Measurements from ENCODE around the gene AFF3. TPM values are rescaled to one million over a fixed set of nuclear protein-coding genes. Genes with fewer than 3 reads are reported as not detected.

The AFF3 gene
- total RNA-seq, 1 experiment from 2014 or later: 0.61 TPM

DNA sequence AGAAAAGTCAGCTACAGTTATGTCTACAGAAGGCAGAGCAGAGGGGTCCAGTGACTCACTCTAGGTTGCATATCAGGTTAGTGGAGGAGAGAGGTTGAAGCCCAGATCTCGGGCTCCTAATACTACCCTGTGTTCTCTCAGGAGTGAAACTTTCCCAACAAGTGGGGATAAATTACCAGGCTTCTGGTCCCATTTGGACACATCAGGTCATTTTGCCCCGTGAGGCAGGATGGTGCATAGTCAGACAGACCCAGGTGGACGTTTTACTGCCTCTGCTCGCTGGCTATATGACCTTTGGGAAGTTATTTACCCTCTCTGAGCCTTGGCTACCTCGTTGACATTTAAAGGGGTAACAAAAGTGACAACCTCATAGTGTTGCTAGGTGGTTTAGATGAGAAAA is 524.6 kb downstream of the AFF3 start:
- 0 out of 2 replicates have a peak, but pooled peaks cover 5% of the 10 kb centered on the region for H3K27me3 ChIP-seq (ENCODE audit: insufficient read depth, low read length)
- intact Hi-C loops (cut with micrococcal nuclease): no loop called here
- H3K9me3 ChIP-seq (ENCODE audit: control insufficient read depth in 1 of 2, insufficient read depth in 1 of 2, low read depth in 1 of 2, low read length in 2 of 2): no peaks in the 10 kb centered on the region
- ATAC-seq (no peak), DNase-seq (ENCODE audit: low read depth, low spot score) (no peak)
- ChIA-PET RAD21 (ENCODE audit: low non-redundant PET in 1 of 2, low total read pairs in 2 of 2, uncharacterized antibody in 2 of 2, unreplicated experiment in 2 of 2) (no interaction called here), CTCF (no interaction called here), POLR2A (no interaction called here)
- BruUV-seq (replicated peaks): no TSS peak
- no peak for TF ChIP-seq EZH2 (IDR thresholded peaks at IDR 0.05)
- TF ChIP-seq JUND (IDR thresholded peaks at IDR 0.05): no peak
- TF ChIP-seq, protein P1, sequence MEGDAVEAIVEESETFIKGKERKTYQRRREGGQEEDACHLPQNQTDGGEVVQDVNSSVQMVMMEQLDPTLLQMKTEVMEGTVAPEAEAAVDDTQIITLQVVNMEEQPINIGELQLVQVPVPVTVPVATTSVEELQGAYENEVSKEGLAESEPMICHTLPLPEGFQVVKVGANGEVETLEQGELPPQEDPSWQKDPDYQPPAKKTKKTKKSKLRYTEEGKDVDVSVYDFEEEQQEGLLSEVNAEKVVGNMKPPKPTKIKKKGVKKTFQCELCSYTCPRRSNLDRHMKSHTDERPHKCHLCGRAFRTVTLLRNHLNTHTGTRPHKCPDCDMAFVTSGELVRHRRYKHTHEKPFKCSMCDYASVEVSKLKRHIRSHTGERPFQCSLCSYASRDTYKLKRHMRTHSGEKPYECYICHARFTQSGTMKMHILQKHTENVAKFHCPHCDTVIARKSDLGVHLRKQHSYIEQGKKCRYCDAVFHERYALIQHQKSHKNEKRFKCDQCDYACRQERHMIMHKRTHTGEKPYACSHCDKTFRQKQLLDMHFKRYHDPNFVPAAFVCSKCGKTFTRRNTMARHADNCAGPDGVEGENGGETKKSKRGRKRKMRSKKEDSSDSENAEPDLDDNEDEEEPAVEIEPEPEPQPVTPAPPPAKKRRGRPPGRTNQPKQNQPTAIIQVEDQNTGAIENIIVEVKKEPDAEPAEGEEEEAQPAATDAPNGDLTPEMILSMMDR (IDR thresholded peaks at IDR 0.05 in 2 of 3, conservative IDR thresholded peaks at IDR 0.05 in 1 of 3; ENCODE audit: borderline replicate concordance in 1 of 3, insufficient read depth in 1 of 3, low read depth in 2 of 3, low read length in 2 of 3): no peak
- TF ChIP-seq, protein P2, sequence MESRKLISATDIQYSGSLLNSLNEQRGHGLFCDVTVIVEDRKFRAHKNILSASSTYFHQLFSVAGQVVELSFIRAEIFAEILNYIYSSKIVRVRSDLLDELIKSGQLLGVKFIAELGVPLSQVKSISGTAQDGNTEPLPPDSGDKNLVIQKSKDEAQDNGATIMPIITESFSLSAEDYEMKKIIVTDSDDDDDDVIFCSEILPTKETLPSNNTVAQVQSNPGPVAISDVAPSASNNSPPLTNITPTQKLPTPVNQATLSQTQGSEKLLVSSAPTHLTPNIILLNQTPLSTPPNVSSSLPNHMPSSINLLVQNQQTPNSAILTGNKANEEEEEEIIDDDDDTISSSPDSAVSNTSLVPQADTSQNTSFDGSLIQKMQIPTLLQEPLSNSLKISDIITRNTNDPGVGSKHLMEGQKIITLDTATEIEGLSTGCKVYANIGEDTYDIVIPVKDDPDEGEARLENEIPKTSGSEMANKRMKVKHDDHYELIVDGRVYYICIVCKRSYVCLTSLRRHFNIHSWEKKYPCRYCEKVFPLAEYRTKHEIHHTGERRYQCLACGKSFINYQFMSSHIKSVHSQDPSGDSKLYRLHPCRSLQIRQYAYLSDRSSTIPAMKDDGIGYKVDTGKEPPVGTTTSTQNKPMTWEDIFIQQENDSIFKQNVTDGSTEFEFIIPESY (IDR thresholded peaks at IDR 0.05; ENCODE audit: extremely low read depth, insufficient replicate concordance, low read length): no peak
- TF ChIP-seq, protein P3, sequence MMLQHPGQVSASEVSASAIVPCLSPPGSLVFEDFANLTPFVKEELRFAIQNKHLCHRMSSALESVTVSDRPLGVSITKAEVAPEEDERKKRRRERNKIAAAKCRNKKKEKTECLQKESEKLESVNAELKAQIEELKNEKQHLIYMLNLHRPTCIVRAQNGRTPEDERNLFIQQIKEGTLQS (IDR thresholded peaks at IDR 0.05): no peak
- no peak for TF ChIP-seq EZH2phosphoT487 (IDR thresholded peaks at IDR 0.05; ENCODE audit: borderline replicate concordance)
- TF ChIP-seq TCF7L2 (IDR thresholded peaks at IDR 0.05; ENCODE audit: borderline replicate concordance, extremely low read depth, insufficient read depth, insufficient read length): no peak
- TF ChIP-seq, protein P4, sequence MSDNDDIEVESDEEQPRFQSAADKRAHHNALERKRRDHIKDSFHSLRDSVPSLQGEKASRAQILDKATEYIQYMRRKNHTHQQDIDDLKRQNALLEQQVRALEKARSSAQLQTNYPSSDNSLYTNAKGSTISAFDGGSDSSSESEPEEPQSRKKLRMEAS (IDR thresholded peaks at IDR 0.05): no peak
- TF ChIP-seq POLR2A (IDR thresholded peaks at IDR 0.05; ENCODE audit: borderline replicate concordance, extremely low read depth, insufficient read depth, insufficient read length): no peak
- TF ChIP-seq YY1 (IDR thresholded peaks at IDR 0.05; ENCODE audit: extremely low read depth, insufficient replicate concordance, low read depth, low read length): no peak
- TF ChIP-seq SP1 (IDR thresholded peaks at IDR 0.05; ENCODE audit: low read depth): no peak
- no peak for TF ChIP-seq POLR2AphosphoS5 (IDR thresholded peaks at IDR 0.05; ENCODE audit: low read depth, low read length)
- TF ChIP-seq ZFX (IDR thresholded peaks at IDR 0.05): no peak
- no peak for TF ChIP-seq SRF (IDR thresholded peaks at IDR 0.05; ENCODE audit: low read depth)
- TF ChIP-seq, protein P5, sequence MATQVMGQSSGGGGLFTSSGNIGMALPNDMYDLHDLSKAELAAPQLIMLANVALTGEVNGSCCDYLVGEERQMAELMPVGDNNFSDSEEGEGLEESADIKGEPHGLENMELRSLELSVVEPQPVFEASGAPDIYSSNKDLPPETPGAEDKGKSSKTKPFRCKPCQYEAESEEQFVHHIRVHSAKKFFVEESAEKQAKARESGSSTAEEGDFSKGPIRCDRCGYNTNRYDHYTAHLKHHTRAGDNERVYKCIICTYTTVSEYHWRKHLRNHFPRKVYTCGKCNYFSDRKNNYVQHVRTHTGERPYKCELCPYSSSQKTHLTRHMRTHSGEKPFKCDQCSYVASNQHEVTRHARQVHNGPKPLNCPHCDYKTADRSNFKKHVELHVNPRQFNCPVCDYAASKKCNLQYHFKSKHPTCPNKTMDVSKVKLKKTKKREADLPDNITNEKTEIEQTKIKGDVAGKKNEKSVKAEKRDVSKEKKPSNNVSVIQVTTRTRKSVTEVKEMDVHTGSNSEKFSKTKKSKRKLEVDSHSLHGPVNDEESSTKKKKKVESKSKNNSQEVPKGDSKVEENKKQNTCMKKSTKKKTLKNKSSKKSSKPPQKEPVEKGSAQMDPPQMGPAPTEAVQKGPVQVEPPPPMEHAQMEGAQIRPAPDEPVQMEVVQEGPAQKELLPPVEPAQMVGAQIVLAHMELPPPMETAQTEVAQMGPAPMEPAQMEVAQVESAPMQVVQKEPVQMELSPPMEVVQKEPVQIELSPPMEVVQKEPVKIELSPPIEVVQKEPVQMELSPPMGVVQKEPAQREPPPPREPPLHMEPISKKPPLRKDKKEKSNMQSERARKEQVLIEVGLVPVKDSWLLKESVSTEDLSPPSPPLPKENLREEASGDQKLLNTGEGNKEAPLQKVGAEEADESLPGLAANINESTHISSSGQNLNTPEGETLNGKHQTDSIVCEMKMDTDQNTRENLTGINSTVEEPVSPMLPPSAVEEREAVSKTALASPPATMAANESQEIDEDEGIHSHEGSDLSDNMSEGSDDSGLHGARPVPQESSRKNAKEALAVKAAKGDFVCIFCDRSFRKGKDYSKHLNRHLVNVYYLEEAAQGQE (IDR thresholded peaks at IDR 0.05; ENCODE audit: low read depth): no peak
- TF ChIP-seq CBX3 (IDR thresholded peaks at IDR 0.05; ENCODE audit: low read depth): no peak
- no peak for TF ChIP-seq EGR1 (IDR thresholded peaks at IDR 0.05; ENCODE audit: low read depth)
- no peak for TF ChIP-seq SIN3A (IDR thresholded peaks at IDR 0.05; ENCODE audit: low read depth)
- TF ChIP-seq RAD21 (IDR thresholded peaks at IDR 0.05; ENCODE audit: low read depth): no peak
- no peaks in the 10 kb centered on the region for H3K9me2 ChIP-seq (ENCODE audit: insufficient read depth)
- no peak overlapping the region for H3K4me2 ChIP-seq (ENCODE audit: low read length)
- no peaks in the 10 kb centered on the region for H4K20me1 ChIP-seq (ENCODE audit: insufficient read depth)
- no peak overlapping the region for H2AFZ ChIP-seq (ENCODE audit: low read depth, low read length, poor library complexity, severe bottlenecking)
- H3K9ac ChIP-seq (ENCODE audit: low read length): no peak overlapping the region
- no peak overlapping the region for H3K4me3 ChIP-seq (replicated peaks in 1 of 2; ENCODE audit: low read depth in 1 of 2, low read length in 2 of 2)
- no peak overlapping the region for H3K27ac ChIP-seq (ENCODE audit: low read depth, low read length)
- no peaks in the 10 kb centered on the region for H3K79me2 ChIP-seq (ENCODE audit: insufficient read depth, low read length)
- no peaks in the 10 kb centered on the region for H3K36me3 ChIP-seq (ENCODE audit: control insufficient read depth in 1 of 2, insufficient read depth in 2 of 2, low read length in 2 of 2)
- H3K4me1 ChIP-seq (ENCODE audit: control insufficient read depth in 1 of 2, insufficient read depth in 2 of 2, low read length in 2 of 2): no peaks in the 10 kb centered on the region

All from HCT116 (cell line).